Measurements from ENCODE around the gene SLC26A8.
"Not testable (repeated sequence)": the region's sequence is repeated elsewhere in the genome, so short reads cannot be mapped to it uniquely, and the experiment has no call there.

Gene SLC26A8

DNA sequence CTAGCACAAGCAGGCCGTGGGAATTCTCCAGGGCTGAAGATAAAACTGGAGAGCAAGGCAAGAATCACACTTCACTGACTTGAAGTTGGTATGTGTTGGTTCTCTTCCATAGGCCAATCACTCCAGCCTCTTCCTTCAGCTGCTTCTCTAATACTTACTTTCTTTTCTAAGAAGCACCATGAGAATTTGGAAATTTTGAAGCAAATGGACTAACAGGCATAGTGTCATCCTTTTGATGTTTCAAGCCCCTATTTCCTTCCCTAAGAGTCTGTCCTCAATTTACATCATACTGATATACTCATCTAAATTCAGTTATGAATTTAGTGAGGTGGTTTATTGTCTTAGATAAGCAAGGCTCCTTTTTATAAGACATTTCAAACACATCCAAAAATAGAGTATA, 24.0 kb downstream of the SLC26A8 start:
- DNase-seq: no peak

DNA sequence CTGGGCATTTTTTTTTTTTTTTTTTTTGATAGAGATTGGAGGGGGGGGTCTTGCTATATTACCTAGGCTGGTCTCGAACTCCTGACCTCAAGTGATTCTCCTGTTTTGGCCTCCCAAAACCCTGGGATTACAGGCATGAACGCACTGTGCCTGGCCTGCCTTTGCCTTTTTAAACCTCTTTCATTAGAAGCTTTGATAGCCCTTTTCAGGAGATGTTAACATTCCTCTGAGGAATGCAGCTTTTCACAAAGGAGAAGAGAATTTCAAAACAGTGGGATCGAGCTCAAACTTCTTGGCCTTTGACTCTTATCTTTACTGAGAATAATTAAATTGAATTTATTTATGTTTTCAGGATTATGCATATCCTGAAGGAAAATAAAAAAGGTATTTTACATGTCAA, 31.3 kb downstream of the SLC26A8 start:
- DNase-seq: no peak

DNA sequence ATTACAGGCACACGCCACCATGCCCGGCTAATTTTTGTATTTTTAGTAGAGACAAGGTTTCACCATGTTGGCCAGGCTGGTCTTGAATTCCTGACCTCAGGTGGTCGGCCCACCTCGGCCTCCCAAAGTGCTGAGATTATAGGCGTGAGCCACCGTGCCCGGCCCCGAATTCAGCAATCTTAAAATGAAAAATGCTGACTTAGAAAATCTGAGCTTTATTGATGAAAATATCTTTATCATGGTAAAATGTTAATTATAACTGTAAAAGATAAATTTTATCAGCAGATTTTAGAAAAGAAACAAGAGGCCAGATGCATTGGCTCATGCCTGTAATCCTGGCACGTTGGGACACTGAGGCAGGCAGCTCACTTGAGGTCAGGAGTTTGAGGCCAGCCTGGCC, 36.4 kb downstream of the SLC26A8 start:
- DNase-seq: not testable (repeated sequence)

DNA sequence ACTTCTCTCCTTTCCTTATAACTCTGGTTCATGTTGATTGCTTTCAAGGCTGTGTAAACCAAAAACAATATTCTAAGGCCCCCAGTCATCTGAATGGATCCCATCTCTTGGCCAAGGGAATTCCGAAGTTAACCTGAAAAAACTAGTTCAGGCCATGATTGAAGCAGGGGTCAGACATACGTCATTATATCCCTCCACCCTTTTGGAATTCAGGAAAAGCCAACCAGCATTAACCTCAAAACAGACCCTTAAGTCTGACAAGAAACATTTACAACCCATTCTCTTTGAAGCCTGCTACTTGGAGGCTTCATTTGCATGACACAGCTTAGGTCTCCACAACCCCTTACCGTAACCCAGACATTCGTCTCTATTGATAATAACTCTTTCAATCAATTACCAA, 39.7 kb downstream of the SLC26A8 start:
- DNase-seq: no peak

- DNase-seq: no peak
Observed at GRCh38 chr6:35980991-35981645, 43.3 kb downstream of the SLC26A8 start.

GRCh38 chr6:35980126-35980525, 44.3 kb downstream of the SLC26A8 start:
- not testable (repeated sequence) for DNase-seq

GRCh38 chr6:35977308-35977707, 47.1 kb downstream of the SLC26A8 start:
- no peak for DNase-seq

DNA sequence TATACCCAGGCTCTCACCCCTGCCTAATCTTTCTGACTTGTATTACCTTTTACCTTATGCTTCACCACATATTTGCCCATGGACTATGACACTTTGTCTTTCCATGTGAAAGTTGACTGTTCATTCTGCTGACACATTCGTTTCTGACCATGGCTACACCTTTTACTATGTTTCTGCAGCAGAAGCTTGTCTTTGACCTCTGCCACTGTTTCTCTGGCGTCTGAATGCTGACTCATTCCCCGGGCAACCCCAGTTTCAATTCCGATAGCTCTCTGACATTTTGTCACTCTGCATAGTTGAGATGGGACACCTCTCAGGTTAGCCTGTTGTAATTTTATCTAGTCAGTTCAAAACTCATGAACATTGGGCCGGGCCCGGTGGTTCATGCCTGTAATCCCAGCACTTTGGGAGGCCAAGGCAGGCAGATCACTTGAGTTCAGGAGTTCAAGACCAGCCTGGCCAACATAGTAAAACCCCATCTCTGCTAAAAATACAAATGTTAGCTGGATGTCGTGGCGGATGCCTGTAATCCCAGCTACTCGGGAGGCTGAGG, 50.7 kb downstream of the SLC26A8 start:
- DNase-seq: no peak

- no peak for DNase-seq
Observed at GRCh38 chr6:35972471-35973367, 51.7 kb downstream of the SLC26A8 start.

- DNase-seq: no peak
Observed at GRCh38 chr6:35970181-35970580, 54.3 kb downstream of the SLC26A8 start.

- DNase-seq: no peak
Observed at GRCh38 chr6:35969646-35970045, 54.8 kb downstream of the SLC26A8 start.

GRCh38 chr6:35968821-35969220, 55.6 kb downstream of the SLC26A8 start:
- no peak for DNase-seq

GRCh38 chr6:35967076-35967774, 57.2 kb downstream of the SLC26A8 start:
- no peak for DNase-seq

DNA sequence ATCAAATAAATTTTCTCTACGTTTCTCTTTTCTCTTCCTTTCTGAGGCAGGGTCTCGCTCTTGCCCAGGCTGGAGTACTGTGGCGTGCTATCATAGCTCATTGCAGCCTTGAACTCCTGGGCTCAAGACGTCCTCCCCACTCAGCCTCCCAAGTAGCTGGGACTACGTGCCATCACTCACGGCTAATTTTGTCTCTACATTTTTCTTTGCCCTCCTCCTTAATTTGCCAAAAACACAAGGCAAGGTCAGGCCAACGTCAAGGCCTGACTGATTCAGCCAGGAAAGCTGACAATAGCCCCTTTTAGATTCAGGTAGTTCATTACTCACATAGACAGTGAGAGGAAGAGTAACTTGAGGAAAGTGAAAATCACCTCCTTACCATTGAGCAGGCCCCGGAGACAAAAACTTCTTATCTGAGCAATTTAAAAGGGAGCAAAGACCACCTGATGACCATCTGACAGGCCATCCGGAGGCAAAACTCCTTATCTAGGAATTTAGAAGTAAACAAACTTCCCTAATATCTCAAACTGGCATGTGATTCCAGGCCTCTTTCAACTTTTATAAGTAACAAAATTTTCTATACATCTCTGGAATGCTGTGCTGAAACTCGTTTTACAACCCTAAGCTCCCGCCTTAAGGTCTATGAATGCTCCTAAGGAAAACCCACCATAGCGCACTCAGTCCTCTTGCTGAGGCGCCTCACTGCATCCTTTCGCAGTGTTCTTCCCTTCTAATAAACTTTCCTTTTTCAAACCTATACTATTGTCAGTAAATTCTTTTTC, 61.5 kb downstream of the SLC26A8 start:
- DNase-seq: no peak

DNA sequence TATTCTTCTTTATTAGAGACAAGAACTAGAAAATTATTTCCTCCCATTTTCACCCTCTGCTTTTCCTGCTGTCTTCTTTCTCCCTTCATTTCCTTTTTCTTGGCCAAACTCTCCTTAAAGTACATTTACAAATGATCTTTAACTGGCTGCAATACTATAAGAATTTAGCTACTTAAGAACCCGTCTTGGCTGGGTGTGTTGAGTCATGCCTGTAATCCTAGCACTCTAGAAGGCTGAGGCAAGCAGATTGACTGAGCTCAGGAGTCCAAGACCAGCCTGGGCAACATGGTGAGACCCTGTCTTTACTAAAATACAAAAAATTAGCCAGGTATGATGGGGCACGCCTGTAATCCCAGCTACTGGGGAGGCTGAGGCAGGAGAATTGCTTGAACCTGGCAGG, 64.3 kb downstream of the SLC26A8 start:
- no peak for DNase-seq

- no peak for DNase-seq
Observed at GRCh38 chr6:35955970-35956369, 68.5 kb downstream of the SLC26A8 start.

DNA sequence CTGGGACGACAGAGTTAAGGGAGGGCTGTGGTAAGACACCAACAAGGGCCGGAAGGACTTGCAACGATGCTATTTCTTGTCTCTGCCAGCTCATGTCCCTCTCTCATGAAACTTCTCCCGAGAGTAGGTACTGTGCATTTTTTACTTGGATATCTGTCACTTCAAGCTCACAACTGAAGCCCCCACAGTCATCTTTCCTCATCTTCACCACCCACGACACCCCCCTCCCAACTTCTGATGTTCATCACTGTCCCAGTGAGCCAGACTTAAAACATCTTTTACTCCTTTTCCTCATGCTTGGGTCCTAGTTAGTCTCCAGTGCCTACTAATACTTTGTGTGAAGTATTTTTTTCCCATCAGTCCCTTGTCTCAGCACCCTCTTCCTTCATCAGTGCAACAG, 68.9 kb downstream of the SLC26A8 start:
- no peak for DNase-seq

GRCh38 chr6:35955071-35955470, 69.4 kb downstream of the SLC26A8 start:
- no peak for DNase-seq

DNA sequence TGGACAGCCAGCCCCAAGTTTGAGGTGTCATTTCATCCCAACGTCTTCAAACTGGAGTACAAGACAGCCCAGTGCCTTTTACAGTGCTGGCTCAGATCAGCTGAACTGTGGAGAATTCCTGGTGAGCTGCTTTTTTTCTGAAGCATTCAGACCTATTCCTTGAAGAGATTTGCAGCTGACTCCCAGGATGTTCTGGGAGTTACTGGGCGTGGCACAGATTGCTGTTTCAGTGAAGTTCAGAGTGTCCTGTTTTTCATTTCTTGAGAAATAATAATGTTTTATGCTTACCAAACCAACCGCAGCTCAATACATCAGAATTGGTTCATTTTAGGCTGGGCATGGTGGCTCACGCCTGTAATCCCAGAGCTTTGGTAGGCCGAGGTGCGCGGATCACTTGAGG, 70.1 kb downstream of the SLC26A8 start:
- no peak for DNase-seq

- no peak for DNase-seq
Observed at GRCh38 chr6:35948725-35949124, 75.7 kb downstream of the SLC26A8 start.

GRCh38 chr6:35945650-35946025, 78.8 kb downstream of the SLC26A8 start:
- no peak for DNase-seq

GRCh38 chr6:35943390-35943789, 81.1 kb downstream of the SLC26A8 start:
- no peak for DNase-seq

DNA sequence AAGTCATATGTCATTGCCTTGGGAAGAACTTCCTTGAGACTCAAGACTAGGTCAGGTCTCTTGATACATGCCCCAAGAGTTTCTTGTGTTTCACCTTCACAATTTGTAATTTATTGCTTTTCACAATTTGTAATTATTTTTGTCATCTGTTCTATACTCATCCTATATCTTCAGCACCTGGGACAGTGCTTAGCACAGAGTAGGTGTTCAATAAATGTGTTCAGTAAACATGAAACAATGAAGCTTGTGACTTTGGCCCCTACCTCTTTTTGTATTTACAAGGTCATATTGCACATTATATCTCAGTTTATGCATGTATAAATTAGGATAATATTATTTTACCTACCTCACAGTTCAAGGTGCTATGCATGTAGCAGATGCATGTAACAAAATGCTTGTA, 82.1 kb downstream of the SLC26A8 start:
- DNase-seq: no peak
